ENCODE measurements around the gene ZNF555. TPM values are rescaled to one million over a fixed set of nuclear protein-coding genes. Genes with fewer than 3 reads are reported as not detected.

The ZNF555 gene
- total and polyA plus RNA-seq, 2 of the 13 experiments (the other 11 are each of a cell fraction or from before 2014, with no cell fraction given): 5.0 to 8.0 TPM

DNA sequence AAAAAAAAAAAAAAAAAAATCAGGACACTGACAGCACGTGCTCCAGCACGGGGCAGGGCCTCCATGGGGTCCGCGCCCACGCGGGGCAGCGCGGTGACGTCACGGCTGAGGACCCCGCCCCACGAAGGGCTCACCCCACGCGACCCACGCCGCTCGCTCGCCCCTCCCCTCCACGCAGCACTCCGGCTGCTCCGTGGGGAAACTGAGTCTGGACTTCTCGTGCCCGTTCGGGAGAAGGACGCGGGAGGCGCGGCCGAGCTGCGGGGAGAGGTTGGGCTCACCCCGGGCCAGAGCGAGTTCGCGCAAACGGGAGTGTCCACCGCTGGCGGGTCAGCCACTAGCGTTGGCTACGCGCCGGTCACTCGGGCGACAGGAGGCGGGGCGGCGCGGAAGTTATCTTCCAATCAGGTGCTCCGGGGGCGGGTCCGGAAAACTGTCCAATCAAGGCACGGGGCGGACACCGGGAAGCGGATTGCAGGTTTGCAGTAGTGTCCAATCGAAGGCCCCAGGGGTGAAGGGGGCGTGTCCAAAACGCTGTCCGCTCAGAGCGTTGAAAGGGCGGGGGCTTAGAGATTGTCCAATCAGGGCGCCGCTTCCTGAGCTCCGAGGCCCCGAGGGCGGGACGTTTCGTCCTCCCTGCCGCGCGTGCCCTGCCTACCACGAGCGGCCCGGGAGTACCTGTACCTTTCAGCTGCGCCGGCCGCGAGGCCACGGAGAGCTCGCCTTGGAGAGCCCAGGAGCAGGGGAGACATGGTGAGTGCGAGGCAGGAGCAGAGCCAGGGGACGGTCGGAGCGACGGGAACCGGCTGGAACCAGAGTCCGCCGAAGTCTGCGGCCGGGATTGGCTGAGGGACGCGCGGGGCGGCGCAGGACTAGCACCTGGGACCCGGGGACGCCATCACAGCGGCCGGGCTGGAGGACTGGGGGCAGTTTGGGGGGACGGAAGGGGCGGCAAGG, 59.3 kb downstream of the ZNF555 start, which contains the start of gene ZNF57 (continued):
- TF ChIP-seq, protein P1, sequence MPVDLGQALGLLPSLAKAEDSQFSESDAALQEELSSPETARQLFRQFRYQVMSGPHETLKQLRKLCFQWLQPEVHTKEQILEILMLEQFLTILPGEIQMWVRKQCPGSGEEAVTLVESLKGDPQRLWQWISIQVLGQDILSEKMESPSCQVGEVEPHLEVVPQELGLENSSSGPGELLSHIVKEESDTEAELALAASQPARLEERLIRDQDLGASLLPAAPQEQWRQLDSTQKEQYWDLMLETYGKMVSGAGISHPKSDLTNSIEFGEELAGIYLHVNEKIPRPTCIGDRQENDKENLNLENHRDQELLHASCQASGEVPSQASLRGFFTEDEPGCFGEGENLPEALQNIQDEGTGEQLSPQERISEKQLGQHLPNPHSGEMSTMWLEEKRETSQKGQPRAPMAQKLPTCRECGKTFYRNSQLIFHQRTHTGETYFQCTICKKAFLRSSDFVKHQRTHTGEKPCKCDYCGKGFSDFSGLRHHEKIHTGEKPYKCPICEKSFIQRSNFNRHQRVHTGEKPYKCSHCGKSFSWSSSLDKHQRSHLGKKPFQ (CRISPR knock-in tag; IDR thresholded peaks at IDR 0.05; ENCODE audit: insufficient replicate concordance): no peak
- TF ChIP-seq NFRKB (IDR thresholded peaks at IDR 0.05) (no peak), SP1 (IDR thresholded peaks at IDR 0.05) (peak; percentile 60; the same call in 1 of the 2 replicates), SP1 (CRISPR knock-in tag; IDR thresholded peaks at IDR 0.05) (peak; percentile 91), BRCA1 (CRISPR knock-in tag; IDR thresholded peaks at IDR 0.05) (0 out of 2 replicates have a peak, but pooled peaks have one; percentile 29), ISX (CRISPR knock-in tag; conservative IDR thresholded peaks at IDR 0.05) (no peak), ZBTB8A (CRISPR knock-in tag; IDR thresholded peaks at IDR 0.05; ENCODE audit: borderline replicate concordance, low read depth) (no peak), ZNF160 (CRISPR knock-in tag; IDR thresholded peaks at IDR 0.05) (no peak), ESRRA (CRISPR knock-in tag; IDR thresholded peaks at IDR 0.05; ENCODE audit: low read depth) (no peak), SUZ12 (IDR thresholded peaks at IDR 0.05; ENCODE audit: low read depth, low read length) (no peak), NFKB2 (CRISPR knock-in tag; IDR thresholded peaks at IDR 0.05; ENCODE audit: borderline replicate concordance) (no peak), ZFX (CRISPR knock-in tag; IDR thresholded peaks at IDR 0.05; ENCODE audit: low read depth) (peak; percentile 75), POLR2G (IDR thresholded peaks at IDR 0.05; ENCODE audit: low read depth, low read length) (peak; percentile 71), ZNF883 (CRISPR knock-in tag; IDR thresholded peaks at IDR 0.05; ENCODE audit: not compliant biosample characterization) (peak; percentile 82), RXRA (CRISPR knock-in tag; IDR thresholded peaks at IDR 0.05) (peak; percentile 35; the same call in 1 of the 2 replicates), KAT2B (IDR thresholded peaks at IDR 0.05; ENCODE audit: borderline replicate concordance, low read depth, low read length) (no peak)
- TF ChIP-seq, protein P2, sequence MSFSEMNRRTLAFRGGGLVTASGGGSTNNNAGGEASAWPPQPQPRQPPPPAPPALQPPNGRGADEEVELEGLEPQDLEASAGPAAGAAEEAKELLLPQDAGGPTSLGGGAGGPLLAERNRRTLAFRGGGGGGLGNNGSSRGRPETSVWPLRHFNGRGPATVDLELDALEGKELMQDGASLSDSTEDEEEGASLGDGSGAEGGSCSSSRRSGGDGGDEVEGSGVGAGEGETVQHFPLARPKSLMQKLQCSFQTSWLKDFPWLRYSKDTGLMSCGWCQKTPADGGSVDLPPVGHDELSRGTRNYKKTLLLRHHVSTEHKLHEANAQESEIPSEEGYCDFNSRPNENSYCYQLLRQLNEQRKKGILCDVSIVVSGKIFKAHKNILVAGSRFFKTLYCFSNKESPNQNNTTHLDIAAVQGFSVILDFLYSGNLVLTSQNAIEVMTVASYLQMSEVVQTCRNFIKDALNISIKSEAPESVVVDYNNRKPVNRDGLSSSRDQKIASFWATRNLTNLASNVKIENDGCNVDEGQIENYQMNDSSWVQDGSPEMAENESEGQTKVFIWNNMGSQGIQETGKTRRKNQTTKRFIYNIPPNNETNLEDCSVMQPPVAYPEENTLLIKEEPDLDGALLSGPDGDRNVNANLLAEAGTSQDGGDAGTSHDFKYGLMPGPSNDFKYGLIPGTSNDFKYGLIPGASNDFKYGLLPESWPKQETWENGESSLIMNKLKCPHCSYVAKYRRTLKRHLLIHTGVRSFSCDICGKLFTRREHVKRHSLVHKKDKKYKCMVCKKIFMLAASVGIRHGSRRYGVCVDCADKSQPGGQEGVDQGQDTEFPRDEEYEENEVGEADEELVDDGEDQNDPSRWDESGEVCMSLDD (CRISPR knock-in tag; IDR thresholded peaks at IDR 0.05; ENCODE audit: borderline replicate concordance): no peak
- TF ChIP-seq, protein P3, sequence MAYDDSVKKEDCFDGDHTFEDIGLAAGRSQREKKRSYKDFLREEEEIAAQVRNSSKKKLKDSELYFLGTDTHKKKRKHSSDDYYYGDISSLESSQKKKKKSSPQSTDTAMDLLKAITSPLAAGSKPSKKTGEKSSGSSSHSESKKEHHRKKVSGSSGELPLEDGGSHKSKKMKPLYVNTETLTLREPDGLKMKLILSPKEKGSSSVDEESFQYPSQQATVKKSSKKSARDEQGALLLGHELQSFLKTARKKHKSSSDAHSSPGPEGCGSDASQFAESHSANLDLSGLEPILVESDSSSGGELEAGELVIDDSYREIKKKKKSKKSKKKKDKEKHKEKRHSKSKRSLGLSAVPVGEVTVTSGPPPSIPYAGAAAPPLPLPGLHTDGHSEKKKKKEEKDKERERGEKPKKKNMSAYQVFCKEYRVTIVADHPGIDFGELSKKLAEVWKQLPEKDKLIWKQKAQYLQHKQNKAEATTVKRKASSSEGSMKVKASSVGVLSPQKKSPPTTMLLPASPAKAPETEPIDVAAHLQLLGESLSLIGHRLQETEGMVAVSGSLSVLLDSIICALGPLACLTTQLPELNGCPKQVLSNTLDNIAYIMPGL (CRISPR knock-in tag; IDR thresholded peaks at IDR 0.05; ENCODE audit: borderline replicate concordance in 1 of 2, low read depth in 1 of 2): peak; percentile 21 to 43; a peak in 2 of 4 replicates
- TF ChIP-seq, protein P4, sequence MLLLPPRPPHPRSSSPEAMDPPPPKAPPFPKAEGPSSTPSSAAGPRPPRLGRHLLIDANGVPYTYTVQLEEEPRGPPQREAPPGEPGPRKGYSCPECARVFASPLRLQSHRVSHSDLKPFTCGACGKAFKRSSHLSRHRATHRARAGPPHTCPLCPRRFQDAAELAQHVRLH (CRISPR knock-in tag; IDR thresholded peaks at IDR 0.05; ENCODE audit: borderline replicate concordance, low read depth): peak; percentile 19; the same call in 1 of the 2 replicates
- TF ChIP-seq, protein P5, sequence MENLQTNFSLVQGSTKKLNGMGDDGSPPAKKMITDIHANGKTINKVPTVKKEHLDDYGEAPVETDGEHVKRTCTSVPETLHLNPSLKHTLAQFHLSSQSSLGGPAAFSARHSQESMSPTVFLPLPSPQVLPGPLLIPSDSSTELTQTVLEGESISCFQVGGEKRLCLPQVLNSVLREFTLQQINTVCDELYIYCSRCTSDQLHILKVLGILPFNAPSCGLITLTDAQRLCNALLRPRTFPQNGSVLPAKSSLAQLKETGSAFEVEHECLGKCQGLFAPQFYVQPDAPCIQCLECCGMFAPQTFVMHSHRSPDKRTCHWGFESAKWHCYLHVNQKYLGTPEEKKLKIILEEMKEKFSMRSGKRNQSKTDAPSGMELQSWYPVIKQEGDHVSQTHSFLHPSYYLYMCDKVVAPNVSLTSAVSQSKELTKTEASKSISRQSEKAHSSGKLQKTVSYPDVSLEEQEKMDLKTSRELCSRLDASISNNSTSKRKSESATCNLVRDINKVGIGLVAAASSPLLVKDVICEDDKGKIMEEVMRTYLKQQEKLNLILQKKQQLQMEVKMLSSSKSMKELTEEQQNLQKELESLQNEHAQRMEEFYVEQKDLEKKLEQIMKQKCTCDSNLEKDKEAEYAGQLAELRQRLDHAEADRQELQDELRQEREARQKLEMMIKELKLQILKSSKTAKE (CRISPR knock-in tag; IDR thresholded peaks at IDR 0.05; ENCODE audit: borderline replicate concordance): 0 out of 2 replicates have a peak, but pooled peaks have one; percentile 14
